Measurements from ENCODE around the gene ALG14.
"Not testable (repeated sequence)": the region's sequence is repeated elsewhere in the genome, so short reads cannot be mapped to it uniquely, and the experiment has no call there.

ALG14 gene

GRCh38 chr1:95086949-95087533, 14.3 kb upstream of the ALG14 start:
- no peak for DNase-seq

- DNase-seq = no peak
Measured at GRCh38 chr1:95085376-95085775, 12.6 kb upstream of the ALG14 start.

- no peak for DNase-seq
Measured at GRCh38 chr1:95084317-95085176, 11.8 kb upstream of the ALG14 start.

GRCh38 chr1:95080879-95081278, 8.1 kb upstream of the ALG14 start:
- DNase-seq = no peak

GRCh38 chr1:95080446-95080845, 7.7 kb upstream of the ALG14 start:
- no peak for DNase-seq

GRCh38 chr1:95076034-95076433, 3.3 kb upstream of the ALG14 start:
- DNase-seq = no peak

- no peak for DNase-seq
Measured at GRCh38 chr1:95073446-95073845, 695 bp upstream of the ALG14 start.

- no peak for DNase-seq
Measured at GRCh38 chr1:95072117-95072516, 634 bp downstream of the ALG14 start.

GRCh38 chr1:95071539-95071938, 1.2 kb downstream of the ALG14 start:
- DNase-seq = no peak

- no peak for DNase-seq
Measured at GRCh38 chr1:95069710-95070093, 3.0 kb downstream of the ALG14 start.

GRCh38 chr1:95068956-95069709, 3.6 kb downstream of the ALG14 start:
- DNase-seq = no peak

GRCh38 chr1:95067568-95067967, 5.2 kb downstream of the ALG14 start:
- no peak for DNase-seq

GRCh38 chr1:95067062-95067461, 5.7 kb downstream of the ALG14 start:
- DNase-seq = no peak

- no peak for DNase-seq
Measured at GRCh38 chr1:95061445-95062006, 11.2 kb downstream of the ALG14 start.

- DNase-seq = no peak
Measured at GRCh38 chr1:95058974-95059373, 13.8 kb downstream of the ALG14 start.

- DNase-seq = no peak
Measured at GRCh38 chr1:95057351-95057750, 15.4 kb downstream of the ALG14 start.

GRCh38 chr1:95049935-95050334, 22.8 kb downstream of the ALG14 start:
- DNase-seq = no peak

- no peak for DNase-seq
Measured at GRCh38 chr1:95048317-95048716, 24.4 kb downstream of the ALG14 start.

- not testable (repeated sequence) for DNase-seq
Measured at GRCh38 chr1:95047624-95048023, 25.1 kb downstream of the ALG14 start.

- no peak for DNase-seq
Measured at GRCh38 chr1:95046359-95046758, 26.4 kb downstream of the ALG14 start.

- DNase-seq = peak; percentile 89
Measured at GRCh38 chr1:95043141-95043980, 29.4 kb downstream of the ALG14 start.

- DNase-seq = peak; percentile 68
Measured at GRCh38 chr1:95042286-95042685, 30.5 kb downstream of the ALG14 start.

Data from right forelimb (tissue), 1 donor.